ENCODE measurements around the gene VRTN. TPM values are rescaled to one million over a fixed set of nuclear protein-coding genes. Genes with fewer than 3 reads are reported as not detected.

Gene VRTN
- total RNA-seq, 1 donor from 2014 or later = not detected

DNA sequence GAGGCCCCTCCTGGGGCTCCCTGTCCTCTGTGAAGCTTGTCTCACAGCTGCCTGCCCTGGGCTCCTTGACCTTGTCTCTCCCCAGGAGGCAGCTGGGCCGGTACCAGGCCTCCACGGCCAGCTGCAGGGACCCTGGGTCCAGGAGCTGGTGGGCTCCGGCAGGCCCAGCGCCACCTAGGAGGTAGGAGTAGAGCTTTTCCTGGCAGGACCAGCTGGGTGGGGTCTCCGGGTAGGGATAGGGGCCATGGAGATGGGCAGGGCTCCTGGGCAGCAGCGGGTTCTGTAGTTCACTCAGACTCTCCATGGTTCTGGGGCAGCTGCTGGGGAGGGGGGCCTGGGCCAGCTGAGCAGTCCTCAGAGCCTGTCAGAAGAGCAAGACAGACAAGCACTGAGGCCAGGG, 61.2 kb downstream of the VRTN start:
- no peak overlapping the region for H3K4me3 Mint-ChIP-seq
- H3K4me1 Mint-ChIP-seq = no peaks in the 10 kb centered on the region
- H3K9me3 Mint-ChIP-seq = no peaks in the 10 kb centered on the region
- no peaks in the 10 kb centered on the region for H3K36me3 Mint-ChIP-seq
- no peak overlapping the region for H3K27ac Mint-ChIP-seq
- DNase-seq (ENCODE audit: low spot score in 2 of 2, unreplicated experiment in 2 of 2) = no peak
- TF ChIP-seq, protein P1, sequence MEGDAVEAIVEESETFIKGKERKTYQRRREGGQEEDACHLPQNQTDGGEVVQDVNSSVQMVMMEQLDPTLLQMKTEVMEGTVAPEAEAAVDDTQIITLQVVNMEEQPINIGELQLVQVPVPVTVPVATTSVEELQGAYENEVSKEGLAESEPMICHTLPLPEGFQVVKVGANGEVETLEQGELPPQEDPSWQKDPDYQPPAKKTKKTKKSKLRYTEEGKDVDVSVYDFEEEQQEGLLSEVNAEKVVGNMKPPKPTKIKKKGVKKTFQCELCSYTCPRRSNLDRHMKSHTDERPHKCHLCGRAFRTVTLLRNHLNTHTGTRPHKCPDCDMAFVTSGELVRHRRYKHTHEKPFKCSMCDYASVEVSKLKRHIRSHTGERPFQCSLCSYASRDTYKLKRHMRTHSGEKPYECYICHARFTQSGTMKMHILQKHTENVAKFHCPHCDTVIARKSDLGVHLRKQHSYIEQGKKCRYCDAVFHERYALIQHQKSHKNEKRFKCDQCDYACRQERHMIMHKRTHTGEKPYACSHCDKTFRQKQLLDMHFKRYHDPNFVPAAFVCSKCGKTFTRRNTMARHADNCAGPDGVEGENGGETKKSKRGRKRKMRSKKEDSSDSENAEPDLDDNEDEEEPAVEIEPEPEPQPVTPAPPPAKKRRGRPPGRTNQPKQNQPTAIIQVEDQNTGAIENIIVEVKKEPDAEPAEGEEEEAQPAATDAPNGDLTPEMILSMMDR (IDR thresholded peaks at IDR 0.05; ENCODE audit: unreplicated experiment) = no peak
- peaks cover 43% of the 10 kb centered on the region for H3K27me3 Mint-ChIP-seq (ENCODE audit: low read depth)

Other genes with a start within 250 kb of the VRTN start
- not detected in 3 replicates for gene VSX2, start 109.0 kb upstream of the VRTN start, total RNA-seq
- 112 to 117 TPM (median 113 TPM) in 3 replicates for gene ABCD4, start 45.5 kb upstream of the VRTN start, total RNA-seq
- 0.38 to 0.58 TPM (median 0.38 TPM) in 3 replicates for gene SYNDIG1L, start 77.7 kb downstream of the VRTN start, total RNA-seq
- gene NPC2, start 144.8 kb downstream of the VRTN start, total RNA-seq = 178 to 194 TPM (median 178 TPM) in 3 replicates
- 24.0 to 25.4 TPM (median 24.1 TPM) in 3 replicates for gene ISCA2, start 145.3 kb downstream of the VRTN start, total RNA-seq